ENCODE measurements around the gene PIEZO1. TPM values are rescaled to one million over a fixed set of nuclear protein-coding genes. Genes with fewer than 3 reads are reported as not detected.

Gene PIEZO1
- total RNA-seq, 6 experiments from 2014 or later, result 238 to 293 (median 264) TPM

GRCh38 chr16:88749358-88749757 lies 35.7 kb downstream of the PIEZO1 start:
- H3K9me3 Mint-ChIP-seq, result no peaks in the 10 kb centered on the region
- no peak for TF ChIP-seq CTCF (IDR thresholded peaks at IDR 0.05)
- H3K4me1 Mint-ChIP-seq (ENCODE audit: low read depth), result peaks cover 9% of the 10 kb centered on the region
- H3K4me3 Mint-ChIP-seq, result no peak overlapping the region
- no peak for DNase-seq
- peaks cover 2% of the 10 kb centered on the region for H3K27me3 Mint-ChIP-seq (ENCODE audit: insufficient read depth)
- no peak overlapping the region for H3K27ac Mint-ChIP-seq
- H3K36me3 Mint-ChIP-seq (ENCODE audit: low read depth), result no peaks in the 10 kb centered on the region; the same call in 1 of the 2 replicates

- no peaks in the 10 kb centered on the region; the same call in none of the 2 replicates for H3K27me3 Mint-ChIP-seq (ENCODE audit: insufficient read depth)
- no peaks in the 10 kb centered on the region; the same call in 1 of the 2 replicates for H3K36me3 Mint-ChIP-seq (ENCODE audit: low read depth)
- DNase-seq, result no peak
- peaks cover under 1% of the 10 kb centered on the region for H3K4me1 Mint-ChIP-seq (ENCODE audit: low read depth)
- no peak for TF ChIP-seq CTCF (IDR thresholded peaks at IDR 0.05)
- no peaks in the 10 kb centered on the region for H3K9me3 Mint-ChIP-seq
- H3K27ac Mint-ChIP-seq, result no peak overlapping the region
- no peak overlapping the region for H3K4me3 Mint-ChIP-seq
Observed at GRCh38 chr16:88748364-88748763, 36.7 kb downstream of the PIEZO1 start.

GRCh38 chr16:88747588-88748301 lies 37.3 kb downstream of the PIEZO1 start:
- no peaks in the 10 kb centered on the region for H3K9me3 Mint-ChIP-seq
- H3K27ac Mint-ChIP-seq, result no peak overlapping the region
- H3K27me3 Mint-ChIP-seq (ENCODE audit: insufficient read depth), result no peaks in the 10 kb centered on the region; the same call in none of the 2 replicates
- no peak for DNase-seq
- no peaks in the 10 kb centered on the region; the same call in 1 of the 2 replicates for H3K36me3 Mint-ChIP-seq (ENCODE audit: low read depth)
- peak; percentile 58; the same call in 1 of the 2 replicates for TF ChIP-seq CTCF (IDR thresholded peaks at IDR 0.05)
- H3K4me1 Mint-ChIP-seq (ENCODE audit: low read depth), result no peaks in the 10 kb centered on the region; the same call in 1 of the 2 replicates
- H3K4me3 Mint-ChIP-seq, result no peak overlapping the region

GRCh38 chr16:88746506-88746905 lies 38.5 kb downstream of the PIEZO1 start:
- DNase-seq, result no peak
- peak overlapping the region; percentile 58; the same call in 1 of the 2 replicates for H3K27ac Mint-ChIP-seq
- H3K4me1 Mint-ChIP-seq (ENCODE audit: low read depth), result no peaks in the 10 kb centered on the region; the same call in 1 of the 2 replicates
- no peak for TF ChIP-seq CTCF (IDR thresholded peaks at IDR 0.05)
- H3K9me3 Mint-ChIP-seq, result no peaks in the 10 kb centered on the region
- H3K27me3 Mint-ChIP-seq (ENCODE audit: insufficient read depth), result no peaks in the 10 kb centered on the region; the same call in none of the 2 replicates
- no peak overlapping the region for H3K4me3 Mint-ChIP-seq
- no peaks in the 10 kb centered on the region for H3K36me3 Mint-ChIP-seq (ENCODE audit: low read depth)

- Mint-ChIP-seq H3K4me1 (ENCODE audit: low read depth) (no peaks in the 10 kb centered on the region; the same call in 1 of the 2 replicates), H3K27me3 (ENCODE audit: insufficient read depth) (no peaks in the 10 kb centered on the region; the same call in 1 of the 2 replicates), H3K36me3 (ENCODE audit: low read depth) (no peaks in the 10 kb centered on the region), H3K4me3 (no peak overlapping the region), H3K27ac (no peak overlapping the region), H3K9me3 (no peaks in the 10 kb centered on the region)
- DNase-seq, result no peak
- no peak for TF ChIP-seq CTCF (IDR thresholded peaks at IDR 0.05)
Observed at GRCh38 chr16:88744577-88745521, 40.2 kb downstream of the PIEZO1 start.
